GM19468 (cell line): ENCODE data around the gene GARIN5A.

ENCODE experiments used
- ATAC-seq: cut with Tn5 transposase; IDR thresholded peaks from one replicate; pipeline ENCODE4 v1.9.1; 2021; ENCODE audit warnings: mild to moderate bottlenecking, moderate library complexity, moderate number of reproducible peaks; ENCODE audit not compliant: unreplicated experiment; ENCODE audit errors: extremely low read depth

Gene GARIN5A

DNA sequence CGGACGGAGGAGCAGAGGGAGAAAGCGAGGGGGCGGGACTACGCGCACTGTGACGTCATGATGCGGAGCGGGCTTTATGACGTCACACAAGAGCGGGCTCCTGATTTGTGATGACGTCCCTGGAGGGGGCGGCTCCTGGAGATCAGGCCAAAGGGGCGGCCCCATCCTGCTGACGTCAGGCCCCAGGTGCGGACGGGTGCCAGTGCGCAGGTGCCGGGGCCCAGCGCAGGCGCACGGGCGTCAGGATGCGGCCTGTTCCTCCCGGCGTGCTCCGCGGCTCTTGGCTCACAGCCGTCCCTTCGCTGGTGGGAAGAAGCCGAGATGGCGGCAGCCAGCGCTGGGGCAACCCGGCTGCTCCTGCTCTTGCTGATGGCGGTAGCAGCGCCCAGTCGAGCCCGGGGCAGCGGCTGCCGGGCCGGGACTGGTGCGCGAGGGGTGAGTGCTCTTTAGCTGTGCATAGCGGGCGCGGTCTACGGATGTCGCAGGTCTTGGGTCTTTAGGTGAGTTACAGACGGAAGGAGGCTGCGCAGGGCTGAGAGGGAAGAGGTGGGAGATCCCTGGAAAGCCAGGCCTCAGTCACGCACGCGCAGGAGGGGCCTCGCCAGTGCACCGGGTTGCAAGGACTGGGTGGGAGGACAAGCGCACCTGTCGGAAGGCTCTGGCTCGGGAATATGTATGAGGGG is at the start of gene GARIN5A, which contains the start of gene EMC10:
Gene GARIN5A (minus strand): TSS at position 625 of the 683 bp plus-strand sequence. CDS start 460 bp downstream, at position 165.
Gene EMC10 (plus strand): TSS at position 284 of the 683 bp plus-strand sequence. CDS start 38 bp downstream, at position 322.
- peak; percentile 61 for ATAC-seq

DNA sequence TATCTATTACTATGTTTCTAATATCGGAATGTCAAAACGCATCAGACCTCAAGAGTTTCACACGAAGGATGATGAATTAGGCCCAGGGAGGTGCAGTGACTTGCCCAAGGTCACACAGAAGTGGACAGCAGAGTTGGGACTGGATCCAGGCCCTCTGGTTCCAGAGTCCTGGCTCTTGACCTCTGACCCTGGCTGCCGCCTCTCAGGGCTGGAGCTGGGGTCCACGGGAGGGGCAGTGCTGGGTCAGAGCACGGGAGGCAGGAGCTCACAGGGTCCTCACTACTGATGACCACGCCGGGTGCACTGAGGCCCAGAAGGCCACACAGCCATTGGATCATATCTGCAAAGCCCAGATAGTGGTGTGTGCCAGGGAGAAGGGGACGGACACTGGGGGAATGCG is 46.2 kb upstream of the GARIN5A start:
- no peak for ATAC-seq

DNA sequence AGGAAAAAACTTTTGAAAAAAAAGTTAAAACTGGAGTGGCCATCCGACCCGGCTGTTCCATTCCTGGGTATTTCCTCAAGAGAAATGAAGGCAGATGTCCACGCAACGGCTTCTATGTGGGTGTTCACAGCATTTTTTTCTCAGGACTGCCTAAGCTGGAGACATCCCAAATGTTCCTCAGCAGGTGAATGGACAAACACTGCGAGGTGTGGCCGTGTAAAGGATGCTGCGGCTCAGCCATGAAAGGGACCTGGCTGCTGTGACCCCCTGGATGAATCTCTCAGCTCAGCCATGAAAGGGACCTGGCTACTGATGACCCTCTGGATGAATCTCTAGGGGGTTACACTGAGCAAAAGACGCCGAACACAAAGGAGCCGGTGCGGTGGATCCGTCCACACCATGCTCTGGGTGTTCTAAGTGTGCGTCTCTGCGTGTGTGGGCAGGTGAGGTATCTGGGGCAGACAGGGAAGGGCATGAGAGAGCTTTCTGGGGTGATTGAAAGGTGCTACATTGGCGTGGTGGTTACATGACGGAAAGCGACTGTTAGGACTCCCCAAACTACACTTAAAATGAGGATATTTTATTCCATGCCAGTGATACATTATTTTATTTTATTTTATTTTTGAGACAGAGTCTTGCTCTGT is 44.3 kb upstream of the GARIN5A start:
- no peak for ATAC-seq

DNA sequence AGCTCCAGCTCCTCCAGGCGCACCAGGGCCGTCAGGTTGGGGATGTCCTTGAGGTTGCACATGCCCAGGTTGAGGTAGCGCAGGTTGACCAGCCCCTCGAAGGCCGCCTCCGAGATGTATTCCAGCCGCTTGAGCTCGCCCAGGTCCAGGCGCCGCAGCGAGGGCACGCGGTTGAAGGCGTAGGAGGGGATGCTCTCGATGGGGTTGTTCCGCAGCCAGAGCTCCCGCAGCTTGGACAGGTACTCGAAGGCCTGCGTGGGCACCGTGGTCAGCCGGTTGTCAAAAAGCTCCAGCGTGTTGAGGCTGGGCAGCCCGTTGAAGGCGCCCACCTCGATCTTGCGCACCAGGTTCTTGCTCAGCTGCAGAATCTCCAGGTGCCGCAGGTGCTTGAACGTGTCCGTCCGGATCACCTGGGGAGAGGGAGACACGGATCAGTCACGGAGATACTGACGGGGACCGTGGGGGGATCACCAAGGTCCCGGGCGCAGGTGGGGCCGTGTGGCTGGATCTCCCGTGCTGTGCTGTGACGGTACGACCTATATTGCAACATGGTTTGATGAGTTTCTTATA is 42.4 kb upstream of the GARIN5A start:
- ATAC-seq = no peak

DNA sequence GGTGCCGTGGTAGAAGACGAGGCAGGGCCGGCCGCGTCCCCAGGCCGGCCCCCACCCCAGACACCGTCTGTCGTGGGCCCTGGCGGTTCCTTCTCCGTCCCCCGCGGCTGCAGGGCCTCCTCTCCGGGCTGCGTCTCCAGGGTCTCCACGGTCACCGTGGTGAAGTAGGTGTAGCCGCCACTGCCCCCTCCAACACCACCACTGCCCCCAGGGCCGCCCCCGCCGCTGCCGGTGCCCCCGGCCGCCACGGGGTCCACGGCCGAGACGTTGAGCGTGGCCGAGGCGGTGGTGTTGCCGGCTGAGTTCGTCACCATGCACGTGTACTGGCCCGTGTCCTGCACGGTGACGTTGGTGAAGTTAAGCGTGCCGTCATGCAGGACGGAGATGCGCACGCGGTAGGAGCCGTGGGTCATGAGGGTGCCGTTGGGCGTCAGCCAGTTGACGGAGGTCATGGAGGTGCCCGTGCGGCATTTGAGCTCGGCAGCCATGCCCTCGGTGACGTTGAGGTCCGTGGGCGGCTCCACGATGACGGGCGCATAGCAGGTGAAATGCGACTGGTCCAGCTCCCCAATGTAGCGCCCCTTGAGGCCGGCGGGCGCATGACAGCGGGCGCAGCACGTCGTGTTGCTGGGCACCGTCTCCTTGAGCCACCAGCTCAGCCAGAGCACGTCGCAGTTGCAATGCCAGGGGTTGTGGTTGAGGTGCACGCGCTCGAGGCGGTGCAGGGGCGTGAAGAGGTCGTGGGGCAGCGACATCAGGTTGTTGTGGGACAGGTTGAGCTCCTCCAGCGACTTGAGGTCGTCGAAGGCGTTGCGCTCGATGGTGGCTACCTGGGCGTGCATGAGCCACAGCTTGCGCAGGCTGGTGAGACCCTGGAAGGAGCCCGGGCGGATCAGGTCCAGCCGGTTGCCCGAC is 41.7 kb upstream of the GARIN5A start:
- ATAC-seq = no peak

DNA sequence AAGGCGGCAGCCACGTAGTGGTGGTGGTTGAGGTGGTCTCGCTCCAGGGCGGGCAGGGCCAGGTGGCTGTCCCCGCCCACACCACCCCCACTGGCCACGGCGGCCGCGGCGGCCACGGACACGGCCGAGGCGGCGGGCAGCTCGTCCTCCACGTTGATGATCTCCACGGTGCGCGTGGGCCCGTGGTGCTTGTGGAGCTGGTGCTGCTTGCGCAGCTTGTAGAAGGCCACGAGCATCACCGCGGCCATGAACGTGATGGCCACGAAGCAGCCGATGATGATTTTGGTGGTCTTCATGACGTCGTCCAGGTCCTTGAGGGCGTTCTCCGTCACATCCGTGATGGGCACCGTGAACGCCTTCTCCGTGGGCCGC is 41.0 kb upstream of the GARIN5A start:
- ATAC-seq = no peak

DNA sequence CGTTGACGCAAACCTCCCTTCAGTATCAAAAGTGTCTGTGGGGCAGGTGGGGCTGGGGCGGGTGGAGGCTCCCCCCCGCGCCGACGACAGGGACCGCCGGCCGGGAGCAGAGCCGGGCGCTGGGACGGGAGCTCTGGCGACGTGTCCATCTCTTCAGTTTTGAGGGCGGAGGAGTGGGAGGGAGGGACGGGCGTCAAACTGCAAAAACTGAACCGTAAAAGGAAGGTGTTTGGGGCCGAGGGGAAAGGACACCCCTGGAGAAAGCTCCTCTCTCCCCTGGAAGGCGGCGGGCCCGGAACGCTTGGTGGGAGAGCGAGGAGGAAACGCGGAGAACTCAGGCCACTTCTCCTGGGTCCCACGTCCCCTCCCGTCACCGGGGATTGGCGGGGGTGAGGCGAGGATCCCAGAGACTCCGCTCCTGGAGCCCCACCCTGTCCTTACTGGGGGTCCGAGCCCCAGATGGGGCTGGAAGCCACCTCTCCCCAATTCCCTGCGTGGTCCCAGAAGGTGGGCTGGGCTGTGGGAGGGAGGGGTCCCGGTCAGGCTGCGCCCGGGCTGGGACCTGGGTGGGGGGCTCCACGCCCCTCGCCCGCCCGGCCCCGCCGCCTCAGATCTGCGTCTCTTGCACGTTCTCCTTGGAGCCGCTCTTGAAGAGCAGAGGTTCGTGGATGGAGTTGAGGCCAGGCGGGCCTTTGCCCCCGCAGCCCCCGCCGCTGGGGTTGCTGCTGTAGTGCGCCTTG is 40.5 kb upstream of the GARIN5A start:
- no peak for ATAC-seq

DNA sequence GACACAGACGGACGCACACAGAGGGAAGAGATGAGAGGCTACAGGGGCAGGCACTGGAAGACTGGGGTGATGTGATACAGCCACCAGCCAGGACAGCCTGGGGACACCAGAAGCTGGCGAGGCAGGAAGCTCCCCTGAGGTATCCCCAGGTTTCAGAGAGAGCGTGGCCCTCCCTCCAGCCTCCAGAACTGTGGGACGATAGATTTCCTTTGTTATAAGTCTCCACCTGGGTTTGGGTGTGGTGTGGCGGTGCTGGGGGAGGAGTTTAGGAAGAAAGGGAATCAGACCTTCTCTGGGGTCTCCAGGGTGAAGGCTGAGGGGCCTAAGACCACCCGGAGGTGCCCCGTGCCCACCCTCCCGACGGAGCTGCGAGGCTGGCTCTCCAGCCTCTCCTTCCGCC is 39.8 kb upstream of the GARIN5A start:
- ATAC-seq = no peak

DNA sequence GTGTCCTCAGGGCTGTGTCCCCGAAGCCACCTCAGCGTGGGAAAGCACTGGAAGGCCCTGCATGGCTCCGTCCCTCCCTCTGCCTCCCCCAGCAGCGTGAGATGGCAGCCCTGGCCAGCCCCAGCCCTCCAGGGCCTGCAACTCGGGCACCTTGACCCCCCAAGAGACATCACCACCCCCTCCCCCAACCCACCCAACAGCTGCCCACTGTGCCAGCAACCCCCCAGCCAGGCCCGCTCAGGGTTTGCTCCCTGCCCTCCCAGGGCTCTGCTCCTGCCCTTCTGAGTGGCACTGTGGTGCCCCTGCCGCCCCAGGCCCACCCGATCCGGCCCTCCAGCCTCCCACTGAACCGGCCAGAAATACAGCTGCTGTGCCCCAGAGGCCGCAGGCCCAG is 38.5 kb upstream of the GARIN5A start:
- ATAC-seq = no peak

DNA sequence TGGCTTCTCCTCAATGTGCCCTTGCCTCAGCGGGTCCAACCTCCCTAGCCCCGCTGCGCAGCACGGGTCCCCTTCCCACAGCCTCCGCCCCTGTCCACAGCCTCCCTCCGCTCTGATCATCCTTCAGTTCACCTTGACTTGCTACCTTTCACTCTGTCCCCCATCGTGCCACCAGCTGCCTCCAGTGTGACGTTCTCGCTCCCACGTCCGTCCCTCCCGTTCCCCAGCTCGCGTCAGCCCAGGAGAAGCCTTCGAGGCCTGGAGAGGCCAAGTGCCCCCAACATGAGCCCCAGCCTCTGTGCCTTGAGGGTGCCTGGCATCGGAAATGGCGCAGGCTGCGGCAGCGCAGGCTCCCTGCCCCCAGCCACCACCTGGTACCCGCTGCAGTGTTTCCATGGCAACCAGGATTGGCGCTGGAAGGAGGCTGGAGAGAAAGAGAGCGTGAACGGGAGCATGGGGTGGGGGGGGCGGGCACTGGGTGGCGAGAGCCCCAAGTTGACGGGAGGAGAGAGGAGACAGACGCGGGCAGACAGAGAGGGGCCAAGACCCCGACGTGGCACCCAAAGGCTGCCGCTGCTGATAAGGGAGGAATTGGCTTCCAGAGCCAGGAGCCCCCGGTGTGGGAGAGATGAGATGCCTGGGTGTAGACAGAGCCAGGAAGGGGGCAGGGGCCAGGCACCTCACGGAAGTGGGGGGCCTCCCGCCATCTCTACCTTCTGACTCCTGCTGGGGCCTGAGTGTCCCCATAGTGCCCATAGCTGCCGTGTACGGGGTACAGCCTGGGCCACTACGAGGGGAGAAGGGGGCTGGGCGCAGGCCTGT is 37.9 kb upstream of the GARIN5A start:
- ATAC-seq = no peak

DNA sequence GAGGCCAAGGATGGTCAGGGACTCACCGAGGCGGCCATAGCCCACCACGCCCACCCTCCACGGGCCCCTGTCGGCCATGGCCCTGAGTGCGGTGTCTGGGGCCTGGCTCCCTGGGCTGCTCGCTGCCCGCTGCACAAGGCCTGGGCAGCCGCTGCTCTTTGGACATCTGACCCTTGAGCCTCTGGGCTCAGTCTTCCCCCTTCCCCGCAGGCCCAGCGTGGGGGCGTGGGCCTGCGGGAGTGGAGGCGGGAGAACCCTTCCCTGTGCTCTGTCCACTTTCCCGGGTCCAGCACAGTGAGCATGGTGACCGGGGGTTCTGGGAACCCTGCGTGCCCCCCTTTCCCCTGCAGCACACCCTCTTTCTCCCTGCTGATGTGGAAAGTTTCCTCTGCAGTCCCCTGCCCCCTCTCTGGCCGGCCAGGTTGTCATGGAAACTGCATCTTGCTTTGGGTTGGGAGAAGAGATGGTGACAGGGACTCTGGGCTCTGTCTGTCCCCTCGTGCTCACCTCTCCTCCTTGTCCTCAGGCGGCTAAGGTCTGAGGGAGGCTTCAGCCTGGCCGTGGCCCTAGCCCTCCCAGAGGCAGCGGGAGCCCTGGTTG is 37.2 kb upstream of the GARIN5A start, which contains the start of gene ASPDH:
Gene ASPDH (minus strand): TSS at position 168 of the 600 bp plus-strand sequence. CDS start 90 bp downstream, at position 78.
- ATAC-seq = no peak

DNA sequence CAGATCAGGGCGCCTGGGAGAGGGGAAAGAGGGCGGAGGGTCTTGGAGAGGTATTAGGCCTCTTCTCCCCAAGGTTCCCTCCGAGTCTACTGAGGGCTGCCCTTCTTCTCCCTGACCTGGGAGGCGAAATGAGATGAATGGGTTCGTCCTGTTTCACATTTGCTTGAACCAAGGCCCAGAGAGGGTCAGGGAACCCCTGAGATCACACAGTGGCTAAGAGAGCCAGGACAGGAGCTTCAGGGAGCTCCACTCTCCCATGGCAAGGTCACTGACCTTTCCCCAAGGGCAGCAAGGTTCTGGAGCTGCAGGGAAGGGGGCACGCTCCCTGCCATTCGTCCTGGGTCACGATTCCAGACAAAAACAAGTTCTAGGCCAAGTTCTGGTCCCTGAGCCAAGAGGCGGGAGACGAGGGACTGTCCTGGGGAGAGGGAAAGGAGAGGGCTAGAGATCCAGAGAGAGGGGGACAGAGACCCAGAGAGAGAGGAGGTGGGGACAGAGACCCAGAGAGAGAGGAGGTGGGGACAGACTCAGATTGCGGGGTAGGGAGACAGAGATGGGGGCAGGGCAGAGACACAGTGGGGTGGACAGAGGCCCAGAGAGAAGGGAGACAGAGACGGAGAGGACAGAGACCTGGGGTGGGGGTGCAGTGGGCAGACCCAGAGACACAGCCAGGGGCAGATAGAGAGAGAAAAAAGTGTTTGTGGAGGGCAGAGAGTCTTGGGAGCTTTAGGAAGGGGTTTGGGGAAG is 36.5 kb upstream of the GARIN5A start:
- ATAC-seq = no peak

DNA sequence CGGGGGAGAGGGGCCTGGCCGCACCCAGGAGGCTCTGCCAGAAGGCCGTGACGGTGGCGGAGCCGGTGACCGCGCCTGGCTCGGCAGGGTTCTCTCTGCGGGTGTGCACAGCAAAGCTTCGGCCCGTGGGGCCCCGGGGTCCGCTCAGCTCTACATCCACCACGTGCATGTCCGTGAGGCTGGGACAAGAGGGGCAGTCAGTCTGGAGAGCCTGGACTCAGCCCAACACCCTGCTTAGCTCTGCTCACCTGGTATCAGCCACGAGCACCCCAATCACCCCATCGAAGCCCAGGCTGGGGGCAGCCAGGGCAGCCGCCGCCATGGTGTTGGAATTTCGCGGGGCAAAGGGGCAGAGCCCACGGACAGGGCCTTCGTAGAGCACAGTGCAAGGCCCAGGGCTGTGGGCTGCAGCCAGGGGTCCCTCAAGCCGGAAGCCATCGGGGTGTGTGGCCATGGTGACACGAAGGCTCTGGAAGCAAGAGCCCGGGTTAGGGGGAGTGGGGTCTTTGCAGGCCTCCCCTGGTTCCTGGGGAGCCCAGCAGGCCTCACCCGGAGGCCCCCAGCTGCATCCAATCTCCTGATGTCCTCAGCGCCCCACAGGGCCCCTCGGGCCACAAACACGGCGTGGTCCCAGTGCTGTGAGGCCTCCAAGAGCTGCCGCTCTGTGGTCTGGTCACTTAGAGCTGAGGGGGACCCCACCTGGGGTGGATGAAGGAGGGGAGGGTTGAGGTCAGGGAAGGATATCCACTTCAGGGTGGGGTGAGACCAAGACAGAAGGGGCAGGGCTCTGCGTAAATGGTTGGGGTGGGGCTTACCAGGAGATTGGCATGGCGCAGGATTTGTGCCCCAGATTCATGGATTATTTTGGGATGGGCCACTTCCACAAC is 35.7 kb upstream of the GARIN5A start:
- ATAC-seq = no peak

DNA sequence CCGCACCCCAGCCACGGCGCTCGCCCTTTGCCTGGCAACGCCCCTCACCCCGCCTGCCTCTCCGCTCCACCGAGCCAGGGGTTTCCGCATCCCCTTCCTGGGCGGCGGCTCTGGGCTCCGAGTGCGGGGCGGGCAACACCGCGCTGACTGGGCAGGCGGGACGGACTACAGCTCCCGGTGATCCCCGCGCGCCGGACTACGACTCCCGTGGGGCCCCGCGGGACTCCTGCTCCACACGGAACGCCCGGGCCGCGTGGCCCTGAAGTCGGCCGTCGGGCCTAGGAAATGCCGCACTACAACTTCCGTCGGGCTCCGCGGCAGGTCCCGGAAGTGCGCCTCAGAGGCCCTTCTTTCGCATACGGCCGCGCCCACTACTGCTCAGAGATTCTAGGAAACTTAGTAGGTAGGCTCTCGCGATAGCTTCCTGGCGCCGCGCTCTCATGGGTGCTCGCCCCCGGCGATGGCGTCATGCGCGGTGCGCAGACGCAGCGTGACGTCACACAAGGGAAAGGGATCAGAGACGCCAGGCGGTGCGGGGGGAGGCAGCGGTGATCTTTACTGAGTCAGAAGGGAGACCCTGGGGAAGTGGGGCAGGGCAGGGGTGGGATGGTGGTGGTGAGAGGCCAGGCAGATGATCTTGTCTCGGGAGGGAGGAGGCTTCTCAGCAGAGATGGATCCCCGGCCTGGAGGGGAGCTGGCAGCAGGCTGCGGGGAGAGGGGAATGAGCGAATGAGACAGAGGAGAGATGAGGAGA is 34.6 kb upstream of the GARIN5A start, which contains the start of gene JOSD2:
Gene JOSD2 (minus strand): TSS at position 123 of the 754 bp plus-strand sequence. CDS start 760 bp downstream, outside the sequence.
- ATAC-seq = peak; percentile 75

DNA sequence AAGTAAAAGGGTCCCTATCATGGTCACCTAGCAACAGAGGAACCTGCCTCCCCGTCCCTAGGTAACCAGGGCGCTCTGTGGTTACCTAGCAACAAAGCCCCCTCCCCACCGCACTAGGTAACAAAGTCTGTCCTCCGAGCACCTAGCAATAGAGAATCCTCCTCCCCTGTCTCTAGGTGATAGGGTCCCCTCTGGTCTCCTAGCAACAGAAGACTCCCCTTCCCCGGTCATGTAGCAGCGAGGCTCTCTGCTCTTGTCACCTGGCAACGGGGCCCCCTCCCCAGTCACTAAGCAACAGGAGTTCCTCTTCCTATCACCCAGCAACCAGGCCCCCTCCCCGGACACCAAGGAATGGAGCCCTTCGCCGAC is 34.0 kb upstream of the GARIN5A start:
- no peak for ATAC-seq

DNA sequence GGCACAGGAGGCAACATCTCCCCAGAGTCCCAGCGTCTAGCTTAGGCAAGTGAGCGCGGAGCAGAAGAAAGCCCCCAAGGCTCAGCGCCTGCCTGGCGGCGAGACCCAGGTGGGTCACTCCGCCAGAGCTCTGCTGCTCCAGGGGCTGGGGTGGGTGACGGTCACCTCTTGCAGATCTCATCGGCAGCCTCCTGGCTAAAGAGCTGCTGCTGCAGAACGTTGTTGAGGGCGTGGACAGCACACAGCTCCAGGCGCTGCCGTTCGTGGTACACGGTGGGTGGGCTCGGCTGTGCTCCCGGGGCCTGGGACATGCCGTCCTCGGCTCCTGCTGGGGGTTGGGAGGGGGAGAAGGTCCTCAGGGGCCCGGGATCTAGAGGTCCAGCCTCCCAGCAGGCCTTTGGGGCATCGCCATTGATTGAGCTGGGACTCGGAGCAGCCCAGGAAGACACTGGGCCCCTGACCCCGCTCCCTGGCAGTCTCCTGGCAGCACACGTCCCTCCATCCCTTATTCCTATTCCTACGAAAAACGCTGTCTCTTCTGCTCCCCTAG is 33.5 kb upstream of the GARIN5A start:
- ATAC-seq = no peak
